Measurements from ENCODE around the gene ACKR2. TPM values are rescaled to one million over a fixed set of nuclear protein-coding genes. Genes with fewer than 3 reads are reported as not detected.

ACKR2 gene
- total and polyA plus RNA-seq, 2 experiments from 2014 or later: 0.15 to 2.8 TPM

GRCh38 chr3:42826141-42826540, 16.9 kb downstream of the ACKR2 start:
- DNase-seq (ENCODE audit: low read depth in 1 of 2, low spot score in 1 of 2): no peak
- Histone ChIP-seq H3K27ac (no peak overlapping the region), H3K4me3 (no peak overlapping the region), H3K27me3 (no peaks in the 10 kb centered on the region), H3K36me3 (no peaks in the 10 kb centered on the region), H3K4me1 (ENCODE audit: low read depth) (no peaks in the 10 kb centered on the region), H3K9me3 (ENCODE audit: low read depth) (no peaks in the 10 kb centered on the region)
- TF ChIP-seq CTCF (IDR thresholded peaks at IDR 0.05; ENCODE audit: low read depth, low read length): no peak

GRCh38 chr3:42827023-42827422, 17.8 kb downstream of the ACKR2 start:
- no peak overlapping the region for H3K4me3 ChIP-seq
- no peak overlapping the region for H3K27ac ChIP-seq
- DNase-seq (ENCODE audit: low read depth in 1 of 2, low spot score in 1 of 2): no peak

GRCh38 chr3:42827654-42828053, 18.4 kb downstream of the ACKR2 start:
- no peak for TF ChIP-seq CTCF (IDR thresholded peaks at IDR 0.05; ENCODE audit: low read depth, low read length)
- Histone ChIP-seq H3K4me1 (ENCODE audit: low read depth) (no peaks in the 10 kb centered on the region), H3K4me3 (no peak overlapping the region), H3K27ac (no peak overlapping the region), H3K9me3 (ENCODE audit: low read depth) (no peaks in the 10 kb centered on the region), H3K27me3 (no peaks in the 10 kb centered on the region), H3K36me3 (no peaks in the 10 kb centered on the region)
- no peak for DNase-seq (ENCODE audit: low read depth in 1 of 2, low spot score in 1 of 2)

More at GRCh38 chr3:42827023-42827422, 17.8 kb downstream of the ACKR2 start:
- Histone ChIP-seq H3K36me3 (no peaks in the 10 kb centered on the region), H3K9me3 (ENCODE audit: low read depth) (no peaks in the 10 kb centered on the region), H3K4me1 (ENCODE audit: low read depth) (no peaks in the 10 kb centered on the region), H3K27me3 (no peaks in the 10 kb centered on the region)
- no peak for TF ChIP-seq CTCF (IDR thresholded peaks at IDR 0.05; ENCODE audit: low read depth, low read length)

- no peaks in the 10 kb centered on the region for H3K27me3 ChIP-seq
- H3K36me3 ChIP-seq: no peaks in the 10 kb centered on the region
- no peak overlapping the region for H3K4me3 ChIP-seq
- H3K27ac ChIP-seq: no peak overlapping the region
- no peaks in the 10 kb centered on the region for H3K9me3 ChIP-seq (ENCODE audit: low read depth)
- no peak for DNase-seq (ENCODE audit: low read depth in 1 of 2, low spot score in 1 of 2)
- no peaks in the 10 kb centered on the region for H3K4me1 ChIP-seq (ENCODE audit: low read depth)
- no peak for TF ChIP-seq CTCF (IDR thresholded peaks at IDR 0.05; ENCODE audit: low read depth, low read length)
Measured at GRCh38 chr3:42829083-42829627, 19.9 kb downstream of the ACKR2 start.

GRCh38 chr3:42829628-42830436, 20.6 kb downstream of the ACKR2 start:
- H3K4me1 ChIP-seq (ENCODE audit: low read depth): no peaks in the 10 kb centered on the region
- H3K36me3 ChIP-seq: no peaks in the 10 kb centered on the region
- DNase-seq (ENCODE audit: low read depth in 1 of 2, low spot score in 1 of 2): no peak
- no peak overlapping the region for H3K4me3 ChIP-seq
- H3K27ac ChIP-seq: no peak overlapping the region
- TF ChIP-seq CTCF (IDR thresholded peaks at IDR 0.05; ENCODE audit: low read depth, low read length): no peak
- no peaks in the 10 kb centered on the region for H3K27me3 ChIP-seq
- no peaks in the 10 kb centered on the region for H3K9me3 ChIP-seq (ENCODE audit: low read depth)

All from cardiac muscle cell (in vitro differentiated cells and primary cell).